ENCODE data around the gene SLC35B4. TPM values are rescaled to one million over a fixed set of nuclear protein-coding genes. Genes with fewer than 3 reads are reported as not detected.

Gene SLC35B4
- total RNA-seq, 1 donor, result 24.2 TPM

DNA sequence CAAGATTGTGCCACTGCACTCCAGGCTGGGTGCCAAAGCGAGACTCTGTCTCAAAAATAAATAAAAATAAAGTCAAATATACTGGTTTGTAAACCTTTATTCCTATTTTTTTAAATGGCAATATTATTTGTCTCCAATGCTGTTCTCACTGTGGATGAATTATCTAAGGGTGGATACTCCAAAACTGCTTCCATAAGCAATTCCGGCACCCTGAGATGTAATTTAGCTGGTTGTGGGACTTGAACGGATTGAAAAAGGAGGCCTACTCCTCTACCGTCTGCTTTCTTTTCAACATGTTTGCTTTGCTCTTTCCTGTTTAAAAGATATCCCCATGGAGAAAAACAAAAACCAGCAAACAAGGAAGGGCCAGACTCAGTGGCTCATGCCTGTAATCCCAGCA lies 54.4 kb downstream of the SLC35B4 start:
- no peak overlapping the region for H3K4me3 ChIP-seq (ENCODE audit: low read depth, low read length)
- no peak for DNase-seq (ENCODE audit: low read depth)
- TF ChIP-seq CTCF (IDR thresholded peaks at IDR 0.05; ENCODE audit: insufficient read depth, low read depth, low read length), result no peak

DNA sequence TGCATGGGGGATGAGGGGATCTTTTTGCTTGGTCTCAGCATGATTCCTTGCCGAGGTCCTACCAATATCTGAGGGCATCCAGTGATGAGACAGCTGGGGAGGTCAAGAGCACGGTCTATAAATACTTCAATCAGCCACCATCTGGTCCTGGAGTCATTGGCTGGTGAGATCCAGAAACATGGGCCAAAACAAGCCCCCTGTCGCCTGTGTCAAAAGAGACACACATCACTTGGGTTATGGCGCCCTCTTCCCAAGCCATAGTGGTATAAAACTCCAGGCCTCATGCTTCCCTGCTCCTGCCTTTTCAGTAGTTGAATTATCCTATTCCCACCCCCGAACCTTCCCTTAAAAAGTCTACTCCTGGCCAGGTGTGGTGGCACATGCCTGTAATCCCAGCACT lies 60.9 kb downstream of the SLC35B4 start:
- no peak overlapping the region for H3K4me3 ChIP-seq (ENCODE audit: low read depth, low read length)
- no peak for TF ChIP-seq CTCF (IDR thresholded peaks at IDR 0.05; ENCODE audit: insufficient read depth, low read depth, low read length)
- DNase-seq (ENCODE audit: low read depth), result no peak

- no peak overlapping the region for H3K4me3 ChIP-seq (ENCODE audit: low read depth, low read length)
- peak; percentile 4 for DNase-seq (ENCODE audit: low read depth)
- peak; percentile 29 for TF ChIP-seq CTCF (IDR thresholded peaks at IDR 0.05; ENCODE audit: insufficient read depth, low read depth, low read length)
Observed at GRCh38 chr7:134254311-134254710, 62.4 kb downstream of the SLC35B4 start.

GRCh38 chr7:134248196-134248595 lies 68.5 kb downstream of the SLC35B4 start:
- no peak for DNase-seq (ENCODE audit: low read depth)
- no peak for TF ChIP-seq CTCF (IDR thresholded peaks at IDR 0.05; ENCODE audit: insufficient read depth, low read depth, low read length)
- H3K4me3 ChIP-seq (ENCODE audit: low read depth, low read length), result no peak overlapping the region

DNA sequence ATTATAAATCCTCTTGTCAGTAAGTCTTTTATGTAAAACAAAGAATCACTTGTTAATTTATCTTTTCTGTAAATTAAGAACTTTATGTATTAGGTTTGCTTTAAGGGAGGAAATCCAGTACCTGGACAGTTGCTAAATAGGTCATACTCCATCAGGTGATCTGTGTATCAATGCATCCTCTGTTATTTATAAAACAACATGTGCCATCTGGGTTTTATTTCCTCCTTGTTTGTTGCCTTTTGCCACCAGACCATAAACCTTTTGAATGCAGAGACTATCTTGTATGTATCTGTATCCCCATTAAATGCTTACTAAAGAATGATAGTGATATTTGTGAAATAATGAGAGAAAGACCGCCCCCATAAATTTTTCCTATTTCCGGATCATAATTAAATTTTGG lies 70.0 kb downstream of the SLC35B4 start:
- no peak for DNase-seq (ENCODE audit: low read depth)
- H3K4me3 ChIP-seq (ENCODE audit: low read depth, low read length), result no peak overlapping the region
- no peak for TF ChIP-seq CTCF (IDR thresholded peaks at IDR 0.05; ENCODE audit: insufficient read depth, low read depth, low read length)

GRCh38 chr7:134246347-134246746 lies 70.4 kb downstream of the SLC35B4 start:
- TF ChIP-seq CTCF (IDR thresholded peaks at IDR 0.05; ENCODE audit: insufficient read depth, low read depth, low read length), result no peak
- H3K4me3 ChIP-seq (ENCODE audit: low read depth, low read length), result no peak overlapping the region
- DNase-seq (ENCODE audit: low read depth), result no peak

DNA sequence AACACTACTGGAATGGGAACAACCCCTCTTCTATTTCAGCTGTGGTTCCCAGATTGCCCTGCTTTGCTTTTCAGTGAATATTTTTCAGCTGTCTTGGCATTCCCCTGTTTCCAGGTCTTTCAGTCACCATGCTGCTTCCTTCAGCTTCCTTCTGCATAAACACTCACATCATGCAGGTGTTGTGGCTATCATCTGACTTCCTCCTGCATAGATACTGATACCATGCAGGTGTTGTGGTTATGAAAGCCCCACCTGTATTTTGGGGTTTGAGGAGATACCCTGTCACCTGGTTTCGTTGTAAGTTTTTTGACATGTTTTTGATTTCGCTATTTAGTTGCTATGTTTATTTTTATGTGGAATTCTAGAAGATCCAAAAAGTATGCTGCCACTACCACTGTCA lies 71.5 kb downstream of the SLC35B4 start:
- H3K4me3 ChIP-seq (ENCODE audit: low read depth, low read length), result no peak overlapping the region
- no peak for DNase-seq (ENCODE audit: low read depth)
- TF ChIP-seq CTCF (IDR thresholded peaks at IDR 0.05; ENCODE audit: insufficient read depth, low read depth, low read length), result no peak
